ENCODE data around the gene TFPT.
A peak's percentile ranks its signal among the peaks of the same experiment; 100 is the strongest.

Gene TFPT

GRCh38 chr19:54148158-54148557 is 32.7 kb upstream of the TFPT start:
- DNase-seq = no peak

DNA sequence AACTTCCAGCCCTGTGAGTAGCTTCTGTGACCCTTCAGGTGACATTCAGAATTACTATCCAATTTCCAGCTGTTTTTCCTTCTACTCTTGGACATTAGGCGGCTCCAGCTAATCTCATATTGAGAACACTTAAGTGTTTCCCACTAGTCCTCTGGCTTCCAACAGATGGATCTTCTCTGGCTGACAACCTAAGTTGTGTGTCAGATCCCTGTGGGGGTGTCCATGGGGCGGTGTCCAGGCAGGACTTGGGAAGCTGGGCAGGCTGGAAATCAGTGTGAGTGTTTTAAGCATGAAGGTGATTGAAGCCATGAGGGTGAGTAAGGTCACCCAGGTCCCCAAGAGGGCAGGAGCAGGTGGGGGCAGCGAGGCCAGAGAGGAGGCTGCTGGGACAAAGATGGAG is 32.2 kb upstream of the TFPT start:
- no peak for DNase-seq

DNA sequence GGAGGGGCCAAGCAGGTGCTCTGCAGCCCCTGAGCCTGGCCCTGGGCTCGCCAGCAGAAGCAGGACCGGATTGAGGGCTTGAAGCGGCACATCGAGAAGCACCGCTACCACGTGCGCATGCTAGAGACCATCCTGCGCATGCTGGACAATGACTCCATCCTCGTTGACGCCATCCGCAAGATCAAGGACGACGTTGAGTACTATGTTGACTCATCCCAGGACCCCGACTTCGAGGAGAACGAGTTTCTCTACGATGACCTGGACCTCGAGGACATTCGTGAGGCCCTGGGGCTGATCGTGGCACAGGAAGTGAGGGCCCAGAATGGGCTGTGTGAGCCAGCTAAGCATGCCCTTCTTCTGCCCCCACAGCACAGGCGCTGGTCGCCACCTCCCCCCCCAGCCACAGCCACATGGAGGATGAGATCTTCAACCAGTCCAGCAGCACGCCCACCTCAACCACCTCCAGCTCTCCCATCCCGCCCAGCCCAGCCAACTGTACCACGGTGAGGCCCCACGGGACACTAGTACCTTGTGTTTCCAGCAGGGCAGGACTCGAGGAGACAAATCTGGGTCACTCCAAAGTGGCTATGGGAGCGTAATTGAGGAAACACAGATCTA is 30.2 kb upstream of the TFPT start:
- DNase-seq = no peak

- DNase-seq = no peak
Observed at GRCh38 chr19:54142166-54142780, 26.8 kb upstream of the TFPT start.

GRCh38 chr19:54141356-54141755 is 25.9 kb upstream of the TFPT start:
- no peak for DNase-seq

DNA sequence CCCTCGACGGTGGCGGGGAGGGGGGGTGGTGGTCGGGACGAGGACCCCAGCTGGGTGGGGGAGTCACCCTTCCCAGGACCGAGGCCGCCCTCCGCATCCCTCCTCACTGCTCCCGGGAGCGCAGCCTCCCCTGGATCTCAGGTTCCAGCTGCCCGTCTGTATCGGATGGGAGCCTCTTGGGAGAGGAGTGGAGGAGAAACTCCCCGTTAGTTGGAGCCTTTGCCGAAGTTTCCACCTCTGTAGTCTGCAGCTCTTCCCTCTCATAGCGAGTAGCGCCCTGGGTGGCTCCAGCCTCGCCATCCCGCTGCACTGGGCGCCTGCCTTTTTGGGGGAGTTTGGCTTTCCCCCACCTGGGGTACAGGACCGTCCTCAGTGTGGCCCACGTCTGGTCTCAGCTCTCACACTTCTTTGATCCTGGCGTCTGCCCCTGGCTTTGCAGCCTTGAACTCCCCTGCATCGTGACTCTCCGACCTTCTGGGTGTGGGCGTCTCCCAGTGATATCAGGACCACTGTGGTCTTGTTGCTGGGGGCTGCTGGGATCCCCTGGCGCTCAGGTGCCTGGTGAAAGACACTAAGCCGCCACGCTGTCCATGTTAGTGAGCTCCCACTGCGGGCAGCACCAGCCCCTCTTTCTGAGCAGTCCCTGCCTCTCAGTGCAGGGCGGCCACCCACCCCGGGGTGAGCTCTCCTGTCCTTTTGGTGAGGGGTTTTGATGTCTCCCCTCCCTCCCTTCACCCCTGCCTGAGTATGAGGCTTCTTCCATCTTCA is 23.2 kb upstream of the TFPT start:
- DNase-seq = no peak

DNA sequence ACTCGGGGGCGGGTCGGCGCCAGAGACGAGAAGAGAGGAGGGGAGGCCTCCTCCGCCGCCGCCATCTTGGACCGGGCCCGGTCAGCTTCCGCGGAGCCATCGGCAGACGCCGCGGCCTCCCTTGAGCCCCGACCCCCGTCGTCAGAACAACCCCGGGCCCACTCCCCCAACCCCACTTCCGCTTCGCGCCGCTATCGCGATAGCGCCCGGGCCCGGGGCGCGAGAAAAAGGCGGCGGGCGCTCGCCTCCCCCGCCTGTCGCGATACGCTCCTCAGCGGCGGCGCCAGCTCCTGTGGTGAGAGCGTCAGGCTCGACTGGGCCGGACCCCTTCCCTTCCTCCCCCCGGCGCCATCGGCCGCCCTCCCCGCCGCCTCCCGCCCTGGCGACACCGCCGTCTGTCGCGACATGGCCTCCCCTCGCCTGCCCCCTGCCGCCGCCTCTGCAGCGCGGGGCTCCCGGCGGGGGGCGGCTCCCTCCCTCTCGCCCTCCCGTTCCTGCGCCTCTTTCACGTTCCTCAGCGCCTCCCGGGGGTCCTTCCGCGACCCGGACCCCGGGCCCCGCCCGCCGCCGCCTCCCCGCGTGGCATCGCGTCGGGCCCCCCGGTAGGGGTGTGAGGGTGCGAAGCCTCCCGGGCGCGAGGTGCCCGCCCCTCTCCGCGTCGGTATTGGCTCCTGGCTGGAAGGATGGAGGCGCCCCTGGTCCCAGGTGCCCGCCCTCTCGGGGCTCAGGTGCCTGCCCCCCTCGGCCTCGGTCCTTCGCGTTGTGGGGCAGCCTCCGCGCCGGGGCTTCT is 22.4 kb upstream of the TFPT start, which contains the start of gene CNOT3:
Gene CNOT3 (plus strand): TSS at position 64 of the 790 bp plus-strand sequence. CDS start 5,217 bp downstream, outside the sequence.
- DNase-seq = peak in 1 of 4 experiments; percentile 28

GRCh38 chr19:54136864-54137698 is 21.6 kb upstream of the TFPT start:
- DNase-seq = peak; percentile 96 to 99 (median 98)

GRCh38 chr19:54136086-54136863 is 20.8 kb upstream of the TFPT start:
- no peak for DNase-seq

- DNase-seq = no peak
Observed at GRCh38 chr19:54133957-54134590, 18.6 kb upstream of the TFPT start.

- DNase-seq = no peak
Observed at GRCh38 chr19:54133312-54133956, 18.0 kb upstream of the TFPT start.

DNA sequence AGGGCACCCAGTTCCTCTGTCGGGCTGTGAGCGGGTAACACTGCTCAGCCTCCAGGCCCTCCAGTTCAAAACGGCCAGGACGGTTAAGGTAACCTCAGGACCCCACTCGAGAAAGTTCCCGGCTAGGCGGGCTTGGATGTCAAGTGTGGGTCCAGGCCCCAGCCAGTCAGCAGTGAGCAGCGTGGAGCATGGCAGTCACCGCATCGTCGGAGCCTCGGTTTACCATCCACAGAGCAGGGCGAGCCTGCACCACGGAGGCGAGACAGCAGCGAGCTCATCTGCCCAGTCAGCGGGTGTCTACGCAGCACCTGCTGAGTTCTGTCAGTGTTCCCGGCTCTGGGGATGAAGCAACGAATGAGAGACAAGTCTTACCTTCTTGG is 14.2 kb upstream of the TFPT start:
- DNase-seq = no peak

DNA sequence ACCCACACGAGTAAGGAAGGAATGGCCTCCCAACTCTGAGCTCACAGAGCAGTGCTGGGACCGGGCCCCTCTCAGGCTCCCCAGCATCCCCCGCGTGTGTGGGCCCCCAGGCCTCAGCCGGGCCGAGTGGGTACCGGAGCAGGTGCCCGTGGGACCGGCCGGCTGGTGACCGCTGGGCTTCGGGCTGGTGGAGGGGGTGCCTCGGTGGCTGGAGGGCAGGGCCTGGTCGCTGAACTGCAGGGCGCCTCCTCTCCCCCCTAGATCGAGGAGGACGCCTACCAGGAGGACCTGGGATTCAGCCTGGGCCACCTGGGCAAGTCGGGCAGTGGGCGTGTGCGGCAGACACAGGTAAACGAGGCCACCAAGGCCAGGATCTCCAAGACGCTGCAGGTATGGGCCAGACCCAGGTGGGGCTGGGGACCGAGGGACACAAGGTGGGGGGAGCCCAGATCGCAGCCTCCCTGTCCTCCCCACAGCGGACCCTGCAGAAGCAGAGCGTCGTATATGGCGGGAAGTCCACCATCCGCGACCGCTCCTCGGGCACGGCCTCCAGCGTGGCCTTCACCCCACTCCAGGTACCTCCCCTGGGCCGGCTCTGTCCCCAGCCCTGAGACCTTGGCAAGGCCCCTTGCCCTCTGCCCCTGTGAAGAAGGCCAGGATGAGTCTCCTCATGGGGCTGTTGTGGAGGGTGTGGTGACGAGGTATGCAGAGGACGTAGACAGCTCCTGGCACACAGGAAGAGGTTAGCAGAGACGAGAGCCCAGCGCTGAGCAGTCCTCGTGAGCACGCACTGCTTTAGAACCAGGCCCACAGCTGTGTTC is 13.5 kb upstream of the TFPT start:
- DNase-seq = no peak

DNA sequence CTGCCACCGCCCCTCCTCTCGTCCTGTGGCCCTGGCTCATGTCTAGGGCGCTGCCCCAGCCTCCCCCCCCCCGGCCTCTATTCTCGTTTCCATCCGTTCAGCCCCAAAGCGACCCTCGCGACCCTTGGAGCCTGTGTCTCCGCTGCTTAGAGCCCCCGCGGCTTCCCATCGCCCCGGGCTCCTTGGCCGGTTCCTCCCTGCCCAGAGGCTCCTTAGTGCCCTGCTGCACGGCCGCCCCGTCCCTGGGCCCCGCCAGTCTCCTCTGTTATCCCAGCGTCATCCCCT is 12.9 kb upstream of the TFPT start:
- no peak for DNase-seq

GRCh38 chr19:54127688-54128440 is 12.4 kb upstream of the TFPT start:
- DNase-seq = no peak

DNA sequence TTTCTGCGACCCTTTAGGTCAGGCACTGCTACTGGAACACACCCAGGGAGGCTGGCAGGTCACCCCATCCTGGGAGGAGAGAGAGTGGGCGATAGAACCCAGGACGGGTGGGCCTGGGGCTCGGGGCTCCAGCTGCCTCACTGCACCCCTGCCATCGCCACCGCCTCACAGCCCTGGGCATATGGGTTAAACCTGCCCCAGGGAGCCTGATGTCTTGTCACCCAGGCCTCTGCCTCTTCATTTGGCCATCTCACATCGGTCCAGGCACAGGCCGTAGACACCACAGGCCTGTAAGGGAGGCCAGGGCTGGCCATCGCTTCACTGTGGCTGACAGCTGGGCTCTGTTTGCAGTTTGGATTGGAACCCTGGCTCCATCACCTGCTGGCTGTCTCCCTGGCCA is 10.3 kb upstream of the TFPT start:
- DNase-seq = no peak

DNA sequence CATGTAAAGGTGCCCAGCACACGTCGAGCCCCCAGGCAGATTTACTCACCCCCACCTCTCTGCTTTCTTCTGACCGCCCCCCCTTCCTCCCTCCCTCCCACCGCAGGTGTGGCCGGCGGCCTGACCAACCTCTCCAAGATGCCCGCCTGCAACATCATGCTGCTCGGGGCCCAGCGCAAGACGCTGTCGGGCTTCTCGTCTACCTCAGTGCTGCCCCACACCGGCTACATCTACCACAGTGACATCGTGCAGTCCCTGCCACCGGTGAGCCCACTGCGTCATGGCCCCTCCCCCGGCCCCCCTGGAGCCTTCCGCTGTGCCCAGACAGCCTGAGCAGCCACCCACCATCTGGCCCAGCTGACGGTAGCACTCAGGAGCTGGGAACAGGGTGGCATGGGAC is 8.9 kb upstream of the TFPT start:
- no peak for DNase-seq

GRCh38 chr19:54123682-54124081 is 8.2 kb upstream of the TFPT start:
- DNase-seq = no peak

DNA sequence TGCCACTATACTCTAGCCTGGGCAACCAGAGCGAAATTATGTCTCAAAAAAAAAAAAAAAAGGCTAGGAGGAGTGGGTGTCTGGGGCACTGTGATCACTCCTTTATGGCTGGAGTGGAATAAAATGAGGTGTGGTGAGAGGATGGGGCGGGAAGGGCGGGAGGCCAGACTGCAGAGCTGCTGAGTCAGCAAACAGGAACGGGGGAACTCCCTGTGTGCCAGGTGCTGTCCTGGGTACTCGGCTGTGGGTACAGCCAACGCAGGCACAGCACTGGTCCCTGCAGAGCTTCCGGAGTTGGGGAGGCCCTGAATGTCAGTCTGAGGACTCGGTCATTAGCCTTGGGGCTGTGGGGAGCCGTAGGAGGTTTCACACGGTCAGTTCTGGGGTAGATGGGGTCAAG is 5.8 kb upstream of the TFPT start:
- no peak for DNase-seq

Measured in activated CD4-positive, CD25-positive, alpha-beta regulatory T cell (primary cell).